GM12891 (cell line): Measurements from ENCODE around the gene MUC20.

ENCODE experiments used
- POLR2A ChIP-seq: IDR thresholded peaks from 2 replicates; pipeline ENCODE4 v1.6.1; 2011; ENCODE audit warnings: low read depth, low read length, control low read depth
- POLR2AphosphoS5 ChIP-seq: IDR thresholded peaks from 2 replicates; pipeline ENCODE4 v1.6.1; 2011; ENCODE audit warnings: low read depth, low read length, control low read depth
- SPI1 ChIP-seq: IDR thresholded peaks from 2 replicates; pipeline ENCODE4 v1.6.1; 2011; ENCODE audit warnings: low read depth, low read length, control low read depth
- TAF1 ChIP-seq: IDR thresholded peaks from 2 replicates; pipeline ENCODE4 v1.6.1; 2011; ENCODE audit warnings: low read depth, low read length, control low read depth

DNA sequence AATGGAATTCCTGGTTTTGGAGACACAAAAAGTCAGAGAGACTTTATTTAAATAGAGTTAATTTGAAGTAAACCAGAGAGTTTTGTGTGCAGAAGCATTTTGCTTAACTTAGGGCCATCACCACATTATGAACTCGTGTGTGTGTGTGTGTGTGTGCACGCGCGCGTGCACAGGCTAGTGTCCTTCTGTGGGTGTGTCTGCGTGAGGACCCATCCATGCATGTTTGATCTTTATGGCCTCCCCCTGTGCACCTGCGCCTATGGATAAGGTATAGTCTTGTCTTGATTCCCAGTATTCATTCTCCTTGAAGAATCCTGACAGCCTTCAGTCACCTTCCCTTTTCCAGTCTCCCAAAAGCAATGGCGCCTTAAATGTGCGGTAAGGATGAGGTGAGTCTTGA, 26.0 kb downstream of the MUC20 start:
- TF ChIP-seq POLR2AphosphoS5 (no peak), TAF1 (no peak), POLR2A (no peak), SPI1 (no peak)
